ENCODE results near the gene ZFPM1.

ZFPM1 gene

DNA sequence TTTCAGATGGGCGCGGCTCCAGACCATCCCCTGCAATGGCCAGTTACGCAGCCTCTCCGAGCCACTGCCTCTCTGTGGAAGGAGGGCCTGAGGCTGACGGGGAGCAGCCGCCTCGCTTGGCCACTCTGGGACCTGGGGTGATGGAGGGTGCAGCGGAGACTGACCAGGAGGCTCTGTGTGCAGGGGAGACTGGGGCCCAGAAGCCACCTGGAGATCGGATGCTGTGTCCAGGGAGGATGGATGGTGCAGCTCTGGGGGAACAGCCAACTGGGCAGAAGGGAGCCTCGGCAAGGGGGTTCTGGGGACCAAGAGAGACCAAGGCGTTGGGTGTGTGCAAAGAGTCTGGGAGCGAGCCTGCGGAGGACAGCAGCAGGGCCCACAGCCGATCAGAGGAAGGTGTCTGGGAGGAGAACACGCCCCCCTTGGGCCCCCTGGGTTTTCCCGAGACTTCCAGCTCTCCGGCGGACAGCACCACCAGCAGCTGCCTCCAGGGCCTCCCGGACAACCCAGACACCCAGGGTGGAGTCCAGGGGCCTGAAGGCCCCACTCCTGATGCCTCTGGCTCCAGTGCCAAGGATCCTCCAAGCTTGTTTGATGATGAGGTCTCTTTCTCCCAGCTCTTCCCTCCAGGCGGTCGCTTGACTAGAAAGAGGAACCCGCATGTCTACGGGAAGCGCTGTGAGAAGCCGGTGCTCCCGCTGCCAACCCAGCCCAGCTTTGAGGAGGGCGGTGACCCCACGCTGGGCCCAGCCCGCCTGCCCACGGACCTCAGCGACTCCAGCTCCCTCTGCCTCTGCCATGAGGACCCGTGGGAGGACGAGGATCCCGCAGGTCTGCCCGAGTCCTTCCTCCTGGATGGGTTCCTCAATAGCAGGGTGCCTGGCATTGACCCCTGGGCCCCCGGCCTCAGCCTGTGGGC lies 17.4 kb upstream of the ZFPM1 start:
- DNase-seq = no peak

GRCh38 chr16:88436796-88437195 lies 16.3 kb upstream of the ZFPM1 start:
- DNase-seq = no peak

DNA sequence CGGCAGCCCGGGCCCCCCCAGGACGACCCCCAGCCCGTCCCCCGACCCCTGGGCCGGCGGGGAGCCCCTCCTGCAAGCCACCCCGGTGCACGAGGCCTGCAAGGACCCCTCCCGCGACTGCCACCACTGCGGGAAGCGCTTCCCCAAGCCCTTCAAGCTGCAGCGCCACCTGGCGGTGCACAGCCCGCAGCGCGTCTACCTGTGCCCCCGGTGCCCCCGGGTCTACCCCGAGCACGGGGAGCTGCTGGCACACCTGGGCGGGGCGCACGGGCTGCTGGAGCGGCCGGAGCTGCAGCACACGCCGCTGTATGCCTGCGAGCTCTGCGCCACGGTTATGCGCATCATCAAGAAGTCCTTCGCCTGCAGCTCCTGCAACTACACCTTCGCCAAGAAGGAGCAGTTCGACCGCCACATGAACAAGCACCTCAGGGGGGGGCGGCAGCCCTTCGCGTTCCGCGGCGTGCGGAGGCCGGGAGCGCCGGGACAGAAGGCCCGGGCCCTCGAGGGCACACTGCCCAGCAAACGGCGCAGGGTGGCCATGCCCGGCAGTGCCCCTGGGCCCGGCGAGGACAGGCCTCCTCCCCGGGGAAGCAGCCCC lies 15.6 kb upstream of the ZFPM1 start:
- no peak for DNase-seq

DNA sequence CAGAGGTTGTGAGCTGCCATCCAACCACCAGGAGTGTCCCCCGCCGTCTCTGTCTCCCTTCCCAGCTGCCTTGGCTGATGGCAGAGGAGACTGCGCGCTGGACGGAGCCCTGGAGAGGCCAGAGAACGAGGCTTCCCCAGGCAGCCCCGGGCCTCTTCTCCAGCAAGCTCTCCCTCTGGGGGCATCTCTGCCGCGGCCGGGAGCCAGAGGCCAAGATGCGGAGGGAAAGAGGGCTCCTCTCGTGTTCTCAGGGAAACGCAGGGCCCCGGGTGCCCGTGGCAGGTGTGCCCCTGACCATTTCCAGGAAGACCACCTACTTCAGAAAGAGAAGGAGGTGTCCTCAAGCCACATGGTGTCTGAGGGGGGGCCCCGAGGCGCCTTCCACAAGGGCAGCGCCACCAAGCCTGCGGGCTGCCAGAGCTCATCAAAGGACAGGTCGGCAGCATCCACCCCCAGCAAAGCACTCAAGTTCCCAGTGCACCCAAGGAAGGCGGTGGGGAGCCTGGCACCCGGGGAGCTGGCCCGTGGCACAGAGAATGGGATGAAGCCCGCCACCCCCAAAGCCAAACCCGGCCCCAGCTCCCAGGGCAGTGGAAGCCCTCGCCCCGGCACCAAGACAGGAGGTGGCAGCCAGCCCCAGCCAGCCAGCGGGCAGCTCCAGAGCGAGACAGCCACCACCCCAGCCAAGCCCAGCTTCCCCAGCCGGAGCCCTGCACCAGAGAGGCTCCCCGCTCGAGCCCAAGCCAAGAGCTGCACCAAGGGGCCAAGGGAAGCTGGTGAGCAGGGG lies 14.8 kb upstream of the ZFPM1 start:
- DNase-seq = no peak

- DNase-seq = no peak
These were observed 14.1 kb upstream of the ZFPM1 start for GRCh38 chr16:88439016-88439415.

DNA sequence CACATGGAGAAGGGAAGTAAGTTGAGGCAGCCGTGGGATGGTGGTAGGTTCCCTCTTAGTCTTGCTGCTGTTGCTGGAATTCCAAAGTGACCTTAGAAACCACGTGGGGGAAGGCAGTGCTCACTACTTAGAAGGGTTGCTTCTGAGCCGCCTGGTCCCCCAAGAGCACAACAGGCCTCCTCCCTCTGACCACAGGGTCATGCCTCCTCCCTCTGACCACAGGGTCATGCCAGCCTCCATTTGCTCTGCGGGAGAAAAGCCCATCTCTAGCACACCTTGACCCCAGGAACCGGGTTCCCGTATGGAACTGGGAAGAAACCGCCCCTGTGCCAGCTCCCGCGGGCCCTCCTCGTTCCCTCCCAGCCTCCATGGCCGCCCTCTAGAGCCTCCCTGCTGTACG lies 13.4 kb upstream of the ZFPM1 start:
- no peak for DNase-seq

GRCh38 chr16:88440111-88440510 lies 13.0 kb upstream of the ZFPM1 start:
- no peak for DNase-seq

- DNase-seq = no peak
These were observed 12.2 kb upstream of the ZFPM1 start for GRCh38 chr16:88440686-88441405.

GRCh38 chr16:88441460-88441859 lies 11.6 kb upstream of the ZFPM1 start:
- DNase-seq = no peak

DNA sequence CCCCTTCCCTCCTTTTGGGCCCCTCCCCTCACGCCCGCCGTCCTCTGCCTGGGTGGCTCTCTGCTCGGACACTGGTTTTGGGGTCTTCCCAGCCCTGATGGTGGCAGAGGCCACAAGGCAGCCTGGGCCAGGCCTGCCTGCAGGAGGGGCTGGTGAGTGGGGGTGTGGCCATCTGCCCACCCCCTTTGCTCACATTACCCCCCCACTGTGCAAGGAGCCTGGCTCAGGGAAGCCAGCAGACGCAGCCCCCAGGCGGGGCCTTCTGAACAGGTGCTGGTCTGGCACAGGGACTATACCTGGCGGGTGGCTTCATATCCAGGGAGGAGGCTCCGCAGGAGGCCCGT lies 10.7 kb upstream of the ZFPM1 start:
- no peak for DNase-seq

GRCh38 chr16:88442727-88443576 lies 10.1 kb upstream of the ZFPM1 start:
- peak; percentile 68 for DNase-seq

DNA sequence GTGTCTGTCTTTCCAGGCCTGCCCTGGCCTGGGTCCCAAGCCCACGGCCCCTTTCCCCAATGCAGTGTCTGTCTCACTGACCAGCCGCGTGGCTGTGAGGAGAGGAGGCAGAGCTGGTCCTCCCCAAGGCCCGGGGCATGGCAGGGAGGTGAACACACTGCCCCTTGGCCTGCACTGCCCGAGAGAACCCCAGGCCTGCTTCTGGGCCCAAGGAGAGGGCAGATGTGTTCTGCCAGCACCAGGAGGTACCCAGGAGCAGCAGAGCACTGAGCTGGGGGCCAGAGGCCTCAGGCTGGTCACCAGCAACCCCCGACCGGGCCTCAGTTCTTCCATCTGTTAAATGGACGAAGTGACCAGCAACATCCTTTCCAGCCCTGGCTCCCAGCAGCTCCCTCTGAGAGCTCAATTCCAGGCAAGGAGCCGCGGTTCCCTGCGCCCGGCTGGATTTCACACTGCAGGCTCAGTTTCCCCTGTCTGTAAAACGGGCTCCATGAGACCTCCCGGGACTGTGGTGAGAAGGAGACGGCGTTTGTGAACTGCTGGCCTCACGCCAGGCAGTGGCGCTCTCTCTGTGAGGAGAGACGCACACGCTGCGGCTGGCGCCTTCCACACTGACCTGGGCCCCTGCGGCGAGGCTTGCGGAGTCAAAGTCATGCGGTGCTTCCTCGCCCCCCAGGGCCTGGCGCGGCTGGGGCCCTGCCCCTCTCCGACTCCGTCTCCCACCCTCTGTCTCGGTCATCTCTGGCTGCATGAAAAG lies 8.1 kb upstream of the ZFPM1 start:
- no peak for DNase-seq

DNA sequence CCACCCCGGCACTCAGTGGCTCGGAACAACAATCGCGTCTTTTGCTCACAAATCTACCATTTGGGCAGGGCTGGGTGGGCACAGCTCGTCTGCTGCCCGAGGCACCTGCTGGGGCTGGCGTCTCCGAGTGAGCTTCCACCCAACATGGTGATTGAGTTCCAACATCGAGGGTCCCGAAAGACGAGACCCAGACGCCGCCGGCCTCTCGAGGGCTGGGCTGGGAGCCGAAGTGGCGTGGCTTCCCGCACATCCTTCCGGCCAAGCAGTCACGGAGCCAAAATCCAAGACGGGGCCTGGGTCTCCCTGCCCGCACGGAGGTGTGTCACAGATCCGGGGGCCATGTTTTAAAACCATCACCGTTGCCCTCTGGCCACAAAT lies 7.5 kb upstream of the ZFPM1 start:
- no peak for DNase-seq

DNA sequence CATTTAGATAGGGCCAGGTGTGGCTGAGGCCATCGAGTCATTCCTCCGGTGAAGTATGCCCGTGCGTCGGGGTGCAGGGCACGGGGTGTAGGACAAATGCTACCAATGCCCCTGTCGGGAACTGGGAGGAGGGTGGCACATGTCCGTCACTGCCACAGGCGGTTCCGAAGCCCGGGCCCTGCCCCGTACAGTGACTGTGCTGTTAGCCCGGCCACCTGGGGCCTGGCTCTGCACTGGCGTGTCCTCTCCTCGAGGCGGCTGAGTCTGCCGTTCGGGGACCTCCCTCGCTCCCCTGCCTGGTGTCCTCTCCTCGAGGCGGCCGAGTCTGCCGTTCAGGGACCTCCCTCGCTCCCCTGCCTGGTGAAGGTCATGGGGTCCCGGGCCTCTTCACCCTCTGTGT lies 7.0 kb upstream of the ZFPM1 start:
- no peak for DNase-seq

- no peak for DNase-seq
These were observed 6.3 kb upstream of the ZFPM1 start for GRCh38 chr16:88446736-88447135.

DNA sequence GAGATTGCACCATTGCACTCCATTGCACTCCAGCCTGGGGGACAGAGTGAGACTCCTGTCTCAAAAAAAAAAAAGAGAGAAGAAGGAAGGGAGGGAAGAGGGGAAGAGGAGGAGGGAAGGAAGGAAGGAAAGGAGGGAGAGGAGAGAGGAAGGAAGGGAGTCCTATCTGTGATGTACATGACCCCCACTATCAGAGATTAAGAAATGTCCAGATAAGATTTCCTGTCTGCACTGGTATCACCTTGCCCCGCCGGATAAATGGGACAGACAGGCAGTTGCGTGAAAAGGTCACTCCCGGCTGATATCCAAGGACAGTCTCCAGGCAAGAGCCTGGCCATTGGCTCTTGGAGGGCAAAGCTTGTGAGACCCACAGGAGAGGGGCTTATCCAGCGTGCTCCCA lies 5.2 kb upstream of the ZFPM1 start:
- no peak for DNase-seq

- no peak for DNase-seq
These were observed 4.4 kb upstream of the ZFPM1 start for GRCh38 chr16:88448461-88449266.

GRCh38 chr16:88449267-88449561 lies 3.9 kb upstream of the ZFPM1 start:
- no peak for DNase-seq

DNA sequence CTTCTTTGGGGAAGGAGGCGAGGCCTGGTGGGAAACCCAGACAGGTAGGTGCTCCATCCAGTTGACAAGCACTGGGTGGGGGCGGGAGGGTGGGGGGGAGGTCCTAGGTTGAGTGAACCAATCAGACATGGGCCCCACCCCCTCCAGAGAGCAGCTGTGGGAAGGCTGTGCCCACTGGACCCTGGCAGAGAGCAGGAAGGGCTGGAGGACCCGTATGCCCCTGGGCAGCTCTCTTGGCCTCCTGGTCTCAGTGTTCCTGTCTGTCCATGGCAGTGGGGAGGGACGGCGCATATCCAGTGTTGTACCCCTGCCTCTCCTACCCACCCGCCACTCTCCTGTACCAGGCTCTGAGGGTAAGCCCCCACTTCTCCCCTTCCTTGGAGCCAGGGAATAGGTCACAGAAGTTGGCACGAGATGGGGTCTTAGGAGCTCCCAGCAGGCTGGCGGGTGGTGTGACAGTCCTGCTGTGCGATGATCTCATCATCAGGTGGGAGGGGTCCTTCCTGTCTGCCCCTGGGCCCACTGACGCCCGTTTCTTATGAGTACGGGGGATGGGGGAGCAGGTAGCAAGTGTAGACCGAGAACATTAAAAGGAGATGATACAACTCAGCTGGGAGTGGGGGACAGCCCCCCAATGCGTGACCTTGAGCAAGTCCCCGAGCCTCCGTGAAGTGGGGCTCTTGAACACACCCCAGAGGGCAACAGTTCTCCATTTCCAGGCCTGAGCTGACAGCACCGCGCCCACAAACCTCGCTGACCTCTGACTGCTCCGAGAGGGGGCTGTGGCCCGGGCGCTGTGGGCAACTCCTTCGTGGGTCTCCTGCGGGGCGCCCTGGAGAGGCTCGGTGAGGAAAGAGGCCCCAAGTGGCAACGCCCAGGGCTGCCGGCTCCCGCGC lies 1.2 kb upstream of the ZFPM1 start:
- DNase-seq = no peak

Data from NCI-H1417 treated with DMSO at 0.1 percent for 48 hours (cell line).